Body of pancreas (tissue), 4 donors: ENCODE data around the gene TBC1D17. TPM values are rescaled to one million over a fixed set of nuclear protein-coding genes. Genes with fewer than 3 reads are reported as not detected.
A peak's percentile ranks its signal among the peaks of the same experiment; 100 is the strongest.

Experiments
- ATAC-seq: fragments of 150-250 bp; one replicate; pipeline ENCODE4 v1.9.1; 2016
- DNase-seq, 4 donors: peaks; one replicate each; pipeline ENCODE4 v3.0.0-alpha.2; 2019
- H3K27ac ChIP-seq, 4 donors: fragments of 200-600 bp; sonication (generic); 1 replicate in 3 of 4; 2 replicates in 1 of 4; pipeline versions ENCODE4 v1.5.1 to v1.6.1; 2016 to 2019; ENCODE audit warnings: mild to moderate bottlenecking in 1 of 4, mixed read lengths in 1 of 4, moderate library complexity in 1 of 4
- H3K27me3 ChIP-seq, 2 donors: fragments of 200-600 bp; sonication (generic); one replicate each; pipeline ENCODE4 v1.6.0; 2016; ENCODE audit warnings: mild to moderate bottlenecking in 1 of 2
- H3K36me3 ChIP-seq, 2 donors: fragments of 200-600 bp; sonication (generic); replicated peaks in 1 of 2; 2 replicates each; pipeline ENCODE4 v1.5.1; 2016; ENCODE audit warnings: low read depth in 2 of 2; ENCODE audit not compliant: insufficient read depth in 1 of 2
- H3K4me1 ChIP-seq: fragments of 200-600 bp; sonication (generic); one replicate; pipeline ENCODE4 v1.6.0; 2016
- H3K4me3 ChIP-seq, 2 donors: fragments of 200-600 bp; sonication (generic); 1 replicate in 1 of 2; 2 replicates in 1 of 2; pipeline ENCODE4 v1.5.1; 2016 to 2019
- H3K9me3 ChIP-seq, 3 donors: fragments of 200-600 bp; sonication (generic); 1 replicate in 2 of 3; 2 replicates in 1 of 3; pipeline ENCODE4 v1.5.1; 2016
- POLR2A ChIP-seq, 3 donors: fragments of 450-650 bp; IDR thresholded peaks; one replicate each; pipeline ENCODE4 v1.6.1; 2016; ENCODE audit warnings: antibody characterized with exemption in 3 of 3, mild to moderate bottlenecking in 2 of 3
- WGBS, 2 donors: methylation state at CpG; one replicate each; pipeline ENCODE4 v1.1.5; 2017; 5-methylcytosine and 5-hydroxymethylcytosine counted together
- intact Hi-C: fragments of 100-400 bp; cut with DNase I; formaldehyde crosslinking; loops from one replicate; pipeline ENCODE4 v1.15.1; 2023
- total RNA-seq, 2 donors: library from RNA; depleted of rRNA; stranded (reverse); fragments of >200 nt; gene quantifications; one replicate each; pipeline ENCODE4 v1.1.0, GENCODE V29; 2016
- TF ChIP-seq, protein P1 (sequence below), 7 experiments: fragments of 450-650 bp in 4 of 7; fragments of 200-600 bp in 3 of 7; sonication (generic) in 3 of 7; IDR thresholded peaks; one replicate each; pipeline ENCODE4 v1.5.1; 2016 to 2019; ENCODE audit warnings: antibody characterized with exemption in 7 of 7

Gene TBC1D17
- total RNA-seq, 2 donors from 2014 or later: 25.9 to 37.6 TPM

- no peaks in the 10 kb centered on the region for H3K27me3 ChIP-seq
- no peaks in the 10 kb centered on the region for H3K9me3 ChIP-seq
- TF ChIP-seq, protein P1, sequence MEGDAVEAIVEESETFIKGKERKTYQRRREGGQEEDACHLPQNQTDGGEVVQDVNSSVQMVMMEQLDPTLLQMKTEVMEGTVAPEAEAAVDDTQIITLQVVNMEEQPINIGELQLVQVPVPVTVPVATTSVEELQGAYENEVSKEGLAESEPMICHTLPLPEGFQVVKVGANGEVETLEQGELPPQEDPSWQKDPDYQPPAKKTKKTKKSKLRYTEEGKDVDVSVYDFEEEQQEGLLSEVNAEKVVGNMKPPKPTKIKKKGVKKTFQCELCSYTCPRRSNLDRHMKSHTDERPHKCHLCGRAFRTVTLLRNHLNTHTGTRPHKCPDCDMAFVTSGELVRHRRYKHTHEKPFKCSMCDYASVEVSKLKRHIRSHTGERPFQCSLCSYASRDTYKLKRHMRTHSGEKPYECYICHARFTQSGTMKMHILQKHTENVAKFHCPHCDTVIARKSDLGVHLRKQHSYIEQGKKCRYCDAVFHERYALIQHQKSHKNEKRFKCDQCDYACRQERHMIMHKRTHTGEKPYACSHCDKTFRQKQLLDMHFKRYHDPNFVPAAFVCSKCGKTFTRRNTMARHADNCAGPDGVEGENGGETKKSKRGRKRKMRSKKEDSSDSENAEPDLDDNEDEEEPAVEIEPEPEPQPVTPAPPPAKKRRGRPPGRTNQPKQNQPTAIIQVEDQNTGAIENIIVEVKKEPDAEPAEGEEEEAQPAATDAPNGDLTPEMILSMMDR (IDR thresholded peaks at IDR 0.05): no peak
- TF ChIP-seq POLR2A (IDR thresholded peaks at IDR 0.05): no peak
- no peak for ATAC-seq
- no peak for DNase-seq
- WGBS, 2 donors: 76 to 86% methylated on average over 15 to 17 of the region's 17 CpGs
- H3K36me3 ChIP-seq: no peaks in the 10 kb centered on the region
- peaks cover 6% of the 10 kb centered on the region for H3K4me1 ChIP-seq
- H3K4me3 ChIP-seq: no peak overlapping the region
- intact Hi-C loops: no loop called here
- no peak overlapping the region for H3K27ac ChIP-seq
These were observed 17.5 kb downstream of the TBC1D17 start for GRCh38 chr19:49894879-49895565.

DNA sequence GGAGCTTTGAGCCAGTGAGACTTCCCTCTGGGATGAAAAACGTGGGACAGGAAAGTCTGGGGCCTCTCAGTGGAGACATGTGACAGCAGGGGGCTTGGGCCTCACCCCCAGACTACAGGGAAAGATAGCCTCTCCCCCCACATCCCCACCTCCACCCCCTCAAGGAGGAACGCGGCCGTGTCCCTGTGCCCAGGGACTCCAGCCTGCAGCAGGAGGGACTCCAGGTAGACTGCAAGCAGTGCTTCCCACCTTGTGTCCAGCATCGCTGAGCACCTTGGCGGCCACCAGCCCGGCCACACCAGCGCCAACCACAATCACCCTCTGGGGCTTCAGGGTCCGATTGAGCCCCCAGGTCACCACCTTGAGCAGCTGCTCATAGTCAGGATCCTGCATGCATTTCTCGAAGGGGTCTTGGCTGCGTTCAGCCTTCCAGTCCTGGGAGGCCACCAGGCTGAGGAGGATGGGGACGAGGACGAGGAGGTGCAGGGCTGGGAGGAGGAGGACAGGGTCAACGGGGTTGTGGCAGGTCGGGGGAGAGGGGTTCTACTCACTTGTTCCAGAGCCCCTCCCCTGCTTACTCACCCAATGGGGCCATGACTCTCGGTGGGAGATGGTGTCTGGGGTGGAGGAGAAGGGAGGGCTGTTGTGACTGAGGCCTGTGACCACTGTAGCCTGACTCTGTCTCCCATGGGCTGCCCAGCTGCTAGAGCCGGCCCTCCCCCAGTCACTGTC lies 18.2 kb downstream of the TBC1D17 start:
- no peak overlapping the region for H3K4me3 ChIP-seq
- WGBS, 2 donors: 49 to 53% methylated on average over 10 to 16 of the region's 17 CpGs
- no peak for DNase-seq
- H3K36me3 ChIP-seq: no peaks in the 10 kb centered on the region
- TF ChIP-seq, protein P1 (IDR thresholded peaks at IDR 0.05): no peak
- TF ChIP-seq POLR2A (IDR thresholded peaks at IDR 0.05): no peak
- intact Hi-C loops: no loop called here
- H3K4me1 ChIP-seq: no peaks in the 10 kb centered on the region
- no peak overlapping the region for H3K27ac ChIP-seq
- H3K9me3 ChIP-seq: no peaks in the 10 kb centered on the region
- H3K27me3 ChIP-seq: no peaks in the 10 kb centered on the region
- ATAC-seq: no peak

DNA sequence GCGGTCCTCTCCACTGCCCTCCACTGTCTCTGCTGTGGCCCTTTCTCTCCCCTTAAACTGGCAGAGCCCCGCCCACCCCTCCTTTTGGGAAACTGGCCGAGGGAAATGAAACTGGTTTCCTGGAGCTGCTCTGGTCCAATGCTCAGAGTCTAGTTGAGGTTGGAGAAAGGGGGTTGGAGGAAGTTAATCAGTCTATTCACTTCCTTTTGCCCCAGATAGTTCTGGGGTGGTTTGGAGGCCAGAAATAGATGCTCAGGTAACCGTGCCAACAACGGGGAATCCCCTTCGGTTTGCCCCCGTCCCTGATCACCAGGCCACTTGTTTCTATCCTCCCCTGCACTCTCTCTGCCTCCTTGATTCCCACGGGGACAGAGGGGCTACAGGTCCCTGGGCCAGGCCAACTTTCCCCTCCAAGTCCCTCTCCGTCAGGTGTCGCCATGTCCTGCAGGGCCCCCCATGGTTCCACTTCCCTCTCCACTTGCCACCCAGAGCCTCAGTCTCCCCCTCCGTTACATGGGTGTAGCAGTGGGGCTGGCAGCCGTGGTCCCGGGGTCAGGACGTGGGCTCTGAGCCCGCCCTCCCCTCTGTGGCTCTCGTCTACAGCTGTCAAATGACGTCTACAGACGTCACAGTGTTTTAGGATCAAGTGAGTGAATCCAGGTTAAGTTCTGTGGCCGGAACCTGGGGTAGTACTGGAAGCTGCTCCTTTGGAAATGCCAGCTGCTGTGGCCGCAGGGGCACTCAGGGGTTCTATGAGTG lies 19.5 kb downstream of the TBC1D17 start, which contains the start of gene IL4I1:
Gene IL4I1 (minus strand): TSS at position 25 of the 759 bp plus-strand sequence. CDS start 727 bp downstream, outside the sequence.
- 25 to 43% methylated on average over 17 to 19 of the region's 20 CpGs for WGBS, 2 donors
- ATAC-seq (no peak), DNase-seq (peak in 1 of 4 donors; percentile 51)
- intact Hi-C loops: no loop called here
- H3K27me3 ChIP-seq: no peaks in the 10 kb centered on the region
- H3K9me3 ChIP-seq: no peaks in the 10 kb centered on the region
- no peak within 1 kb of the TSS for H3K4me3 ChIP-seq
- TF ChIP-seq, protein P1 (IDR thresholded peaks at IDR 0.05): no peak
- TF ChIP-seq POLR2A (IDR thresholded peaks at IDR 0.05): no peak
- H3K27ac ChIP-seq: peak within 1 kb of the TSS in 2 of 4 donors; percentile 3 to 12
- no peaks in the 10 kb centered on the region for H3K36me3 ChIP-seq
- H3K4me1 ChIP-seq: no peaks in the 10 kb centered on the region

- Histone ChIP-seq H3K9me3 (no peaks in the 10 kb centered on the region), H3K4me1 (no peaks in the 10 kb centered on the region), H3K4me3 (no peak overlapping the region), H3K27ac (no peak overlapping the region), H3K27me3 (no peaks in the 10 kb centered on the region), H3K36me3 (peaks cover 0 to 6% of the 10 kb centered on the region in 2 donors)
- WGBS, 2 donors: 56 to 65% methylated on average over 6 of the region's 6 CpGs
- DNase-seq: no peak
- ATAC-seq: no peak
- intact Hi-C loops: no loop called here
- TF ChIP-seq, protein P1 (IDR thresholded peaks at IDR 0.05): no peak
- no peak for TF ChIP-seq POLR2A (IDR thresholded peaks at IDR 0.05)
These were observed 26.6 kb downstream of the TBC1D17 start for GRCh38 chr19:49904136-49904535.
